B cell (primary cell): ENCODE measurements around the gene PDSS1. TPM values are rescaled to one million over a fixed set of nuclear protein-coding genes. Genes with fewer than 3 reads are reported as not detected.

Source experiments
- ATAC-seq: fragments of 200-7000 bp; cut with Tn5 transposase; one replicate; pipeline ENCODE4 v1.10.0; 2021; ENCODE audit warnings: low read depth, mild to moderate bottlenecking, moderate number of reproducible peaks, moderate library complexity
- CTCF ChIA-PET: fragments of 350-600 bp; sonication (Branson Sonifier 250); formaldehyde crosslinking; loops from one replicate; lab custom pipeline; 2021; ENCODE audit warnings: antibody characterized with exemption, inconsistent platforms; lab: Charles Lee
- POLR2A ChIA-PET: fragments of 350-600 bp; sonication (Branson Sonifier 250); formaldehyde crosslinking; loops from one replicate; lab custom pipeline; 2021; ENCODE audit warnings: antibody characterized with exemption; lab: Charles Lee
- DNase-seq: peaks from one replicate; pipeline ENCODE4 v3.0.0; 2013
- H2AFZ ChIP-seq: 2 replicates; pipeline ENCODE4 v1.6.1; 2012; ENCODE audit warnings: mild to moderate bottlenecking, low read depth, low read length; ENCODE audit not compliant: insufficient read depth, poor library complexity, severe bottlenecking
- H3K27ac ChIP-seq, 2 donors: 1 replicate in 1 of 2; 2 replicates in 1 of 2; pipeline ENCODE4 v1.5.1; 2012 to 2013; ENCODE audit warnings: low read length in 2 of 2, mild to moderate bottlenecking in 2 of 2, moderate library complexity in 1 of 2
- H3K27me3 ChIP-seq, 4 experiments: fragments of 200-600 bp in 1 of 4; sonication (generic) in 1 of 4; replicated peaks in 1 of 4; 1 replicate in 2 of 4; 2 replicates in 2 of 4; pipeline versions ENCODE4 v1.6.1 to v1.7.0; 2013 to 2016; ENCODE audit warnings: low read length in 3 of 4, mild to moderate bottlenecking in 2 of 4, mixed read lengths in 1 of 4, moderate library complexity in 1 of 4; ENCODE audit not compliant: insufficient read depth in 4 of 4, control insufficient read depth in 3 of 4; ENCODE audit errors: control extremely low read depth in 1 of 4
- H3K36me3 ChIP-seq, 2 experiments: replicated peaks in 1 of 2; 1 replicate in 1 of 2; 2 replicates in 1 of 2; pipeline versions ENCODE4 v1.6.1 to v1.7.1; 2013; ENCODE audit warnings: low read length in 1 of 2; ENCODE audit not compliant: insufficient read depth in 2 of 2, control insufficient read depth in 1 of 2; ENCODE audit errors: control extremely low read depth in 1 of 2, extremely low read depth in 1 of 2
- H3K4me1 ChIP-seq, 2 donors: fragments of 200-600 bp in 1 of 2; sonication (generic) in 1 of 2; 1 replicate in 1 of 2; 2 replicates in 1 of 2; pipeline versions ENCODE4 v1.5.1 to v1.6.1; 2013 to 2017; ENCODE audit warnings: low read length in 2 of 2; ENCODE audit not compliant: control insufficient read depth in 2 of 2, insufficient read depth in 2 of 2
- H3K4me2 ChIP-seq: replicated peaks from 2 replicates; pipeline ENCODE3; 2012; ENCODE audit warnings: mild to moderate bottlenecking, low read depth, low read length; ENCODE audit not compliant: poor library complexity, severe bottlenecking
- H3K4me3 ChIP-seq, 5 experiments: fragments of 200-600 bp in 1 of 5; sonication (generic) in 1 of 5; 1 replicate in 3 of 5; 2 replicates in 2 of 5; pipeline versions ENCODE4 v1.5.1 to v1.7.0; 2011 to 2016; ENCODE audit warnings: low read length in 4 of 5, mild to moderate bottlenecking in 4 of 5, low read depth in 2 of 5, control low read depth in 1 of 5, moderate library complexity in 1 of 5; ENCODE audit not compliant: insufficient read depth in 1 of 5; ENCODE audit errors: control extremely low read depth in 1 of 5, extremely low read depth in 1 of 5
- H3K79me2 ChIP-seq: fragments of 200-600 bp; sonication (generic); one replicate; pipeline ENCODE4 v1.6.0; 2016; ENCODE audit warnings: low read length; ENCODE audit not compliant: control insufficient read depth, insufficient read depth
- H3K9ac ChIP-seq: fragments of 200-600 bp; sonication (generic); 2 replicates; pipeline ENCODE4 v1.6.1; 2017; ENCODE audit warnings: mild to moderate bottlenecking, low read length, moderate library complexity
- H3K9me3 ChIP-seq, 3 donors: one replicate each; pipeline versions ENCODE4 v1.6.1 to v1.7.1; 2013; ENCODE audit warnings: low read length in 2 of 3; ENCODE audit not compliant: control insufficient read depth in 2 of 3, insufficient read depth in 1 of 3; ENCODE audit errors: control extremely low read depth in 1 of 3
- H4K20me1 ChIP-seq: 2 replicates; pipeline ENCODE4 v1.6.0; 2012; ENCODE audit warnings: mild to moderate bottlenecking, low read length; ENCODE audit not compliant: insufficient read depth, control insufficient read depth, poor library complexity, severe bottlenecking
- H3K27ac Mint-ChIP-seq: one replicate; pipeline ENCODE4 v1.8.0; 2021; ENCODE audit warnings: mixed read lengths
- H3K27me3 Mint-ChIP-seq: one replicate; pipeline ENCODE4 v1.8.0; 2021; ENCODE audit warnings: mixed read lengths
- H3K4me1 Mint-ChIP-seq: one replicate; pipeline ENCODE4 v1.8.0; 2021; ENCODE audit warnings: mixed read lengths
- H3K4me3 Mint-ChIP-seq: one replicate; pipeline ENCODE4 v1.8.0; 2021; ENCODE audit warnings: mixed read lengths
- H3K9me3 Mint-ChIP-seq: one replicate; pipeline ENCODE4 v1.8.0; 2022; ENCODE audit warnings: mixed read lengths; ENCODE audit not compliant: insufficient read depth
- CTCF ChIP-seq: fragments of 200-600 bp; IDR thresholded peaks from one replicate; pipeline ENCODE4 v1.8.0; 2022; ENCODE audit warnings: antibody characterized with exemption, mild to moderate bottlenecking
- EZH2 ChIP-seq: IDR thresholded peaks from 2 replicates; pipeline ENCODE4 v1.6.1; 2012; ENCODE audit warnings: borderline replicate concordance, low read depth, mild to moderate bottlenecking, moderate library complexity, low read length; ENCODE audit not compliant: insufficient read depth, poor library complexity, severe bottlenecking
- WGBS: methylation state at CpG from one replicate; pipeline ENCODE4 v1.1.5; 2013; ENCODE audit warnings: missing lambda C conversion rate; ENCODE audit not compliant: insufficient coverage; 5-methylcytosine and 5-hydroxymethylcytosine counted together
- intact Hi-C: fragments of 100-400 bp; cut with micrococcal nuclease; formaldehyde crosslinking; loops from one replicate; pipeline ENCODE4 v1.10.0; 2022
- polyA plus RNA-seq: library from polyadenylated mRNA; depleted of rRNA; stranded (reverse); fragments of >200 nt; gene quantifications from 2 replicates; pipeline ENCODE4 v1.2.3, GENCODE V29; 2012
- total RNA-seq, 2 donors: library from RNA; stranded (reverse); fragments of 120-200 nt in 1 of 2; gene quantifications; 1 replicate in 1 of 2; 2 replicates in 1 of 2; pipeline versions ENCODE4 v1.2.3 to v1.2.4, GENCODE V29; 2013 to 2022

The PDSS1 gene
- total and polyA plus RNA-seq, 2 donors (not counting 1 experiment from before 2014, with no cell fraction given), result 3.6 to 4.7 TPM

- CTCF ChIA-PET, result interaction anchor here (1.2 to 13.3 kb wide), 4 partner anchors 8 to 148 kb away, joined by 3 to 452 read pairs (median 15); no protein-coding TSS in a partner anchor
Measured at GRCh38 chr10:26733750-26734568, 36.5 kb downstream of the PDSS1 start.

More at GRCh38 chr10:26733750-26734568, 36.5 kb downstream of the PDSS1 start:
- DNase-seq (no peak), ATAC-seq (no peak)
- Mint-ChIP-seq H3K9me3 (no peaks in the 10 kb centered on the region), H3K27me3 (no peaks in the 10 kb centered on the region), H3K27ac (no peak overlapping the region), H3K4me3 (no peak overlapping the region), H3K4me1 (peaks cover 35% of the 10 kb centered on the region)
- no peak overlapping the region for H3K27ac ChIP-seq
- H3K4me3 ChIP-seq, result no peak overlapping the region
- H3K4me1 ChIP-seq, result peaks cover 22 to 35% of the 10 kb centered on the region in 2 donors
- WGBS, result 98% methylated on average over 10 of the region's 14 CpGs
- no peaks in the 10 kb centered on the region for H3K79me2 ChIP-seq
- POLR2A ChIA-PET, result no interaction called here
- H4K20me1 ChIP-seq, result no peaks in the 10 kb centered on the region
- peaks cover 0 to 17% of the 10 kb centered on the region in 2 experiments for H3K36me3 ChIP-seq
- intact Hi-C loops, result no loop called here
- H3K9me3 ChIP-seq, result no peaks in the 10 kb centered on the region
- no peaks in the 10 kb centered on the region for H3K27me3 ChIP-seq
- H2AFZ ChIP-seq, result no peak overlapping the region
- no peak overlapping the region for H3K4me2 ChIP-seq
- TF ChIP-seq CTCF (no peak), EZH2 (no peak)
- H3K9ac ChIP-seq, result no peak overlapping the region
